Measurements from ENCODE around the gene AGO4.
"Not testable (repeated sequence)": the region's sequence is repeated elsewhere in the genome, so short reads cannot be mapped to it uniquely, and the experiment has no call there.

Gene AGO4

GRCh38 chr1:35807614-35808449 lies at the start of gene AGO4:
Gene AGO4 (plus strand): TSS chr1:35808016. CDS start chr1:35808417, 401 bp downstream.
- DNase-seq (ENCODE audit: low read depth in 2 of 3, low spot score in 2 of 3) = no peak

GRCh38 chr1:35762141-35762540 lies 45.7 kb upstream of the AGO4 start:
- no peak for DNase-seq (ENCODE audit: low read depth in 2 of 3, low spot score in 2 of 3)

- DNase-seq (ENCODE audit: low read depth in 2 of 3, low spot score in 2 of 3) = no peak
Observed at GRCh38 chr1:35763201-35763600, 44.6 kb upstream of the AGO4 start.

GRCh38 chr1:35764283-35764682 lies 43.5 kb upstream of the AGO4 start:
- no peak for DNase-seq (ENCODE audit: low read depth in 2 of 3, low spot score in 2 of 3)

GRCh38 chr1:35768350-35769187 lies 39.2 kb upstream of the AGO4 start:
- no peak for DNase-seq (ENCODE audit: low read depth in 2 of 3, low spot score in 2 of 3)

- peak; percentile 65 to 74 (median 69) for DNase-seq (ENCODE audit: low read depth in 2 of 3, low spot score in 2 of 3)
Observed at GRCh38 chr1:35769188-35769758, 38.5 kb upstream of the AGO4 start.

- no peak for DNase-seq (ENCODE audit: low read depth in 2 of 3, low spot score in 2 of 3)
Observed at GRCh38 chr1:35773711-35774110, 34.1 kb upstream of the AGO4 start.

GRCh38 chr1:35776172-35776571 lies 31.6 kb upstream of the AGO4 start:
- not testable (repeated sequence) for DNase-seq (ENCODE audit: low read depth in 2 of 3, low spot score in 2 of 3)

GRCh38 chr1:35777109-35777508 lies 30.7 kb upstream of the AGO4 start:
- DNase-seq (ENCODE audit: low read depth in 2 of 3, low spot score in 2 of 3) = no peak

DNA sequence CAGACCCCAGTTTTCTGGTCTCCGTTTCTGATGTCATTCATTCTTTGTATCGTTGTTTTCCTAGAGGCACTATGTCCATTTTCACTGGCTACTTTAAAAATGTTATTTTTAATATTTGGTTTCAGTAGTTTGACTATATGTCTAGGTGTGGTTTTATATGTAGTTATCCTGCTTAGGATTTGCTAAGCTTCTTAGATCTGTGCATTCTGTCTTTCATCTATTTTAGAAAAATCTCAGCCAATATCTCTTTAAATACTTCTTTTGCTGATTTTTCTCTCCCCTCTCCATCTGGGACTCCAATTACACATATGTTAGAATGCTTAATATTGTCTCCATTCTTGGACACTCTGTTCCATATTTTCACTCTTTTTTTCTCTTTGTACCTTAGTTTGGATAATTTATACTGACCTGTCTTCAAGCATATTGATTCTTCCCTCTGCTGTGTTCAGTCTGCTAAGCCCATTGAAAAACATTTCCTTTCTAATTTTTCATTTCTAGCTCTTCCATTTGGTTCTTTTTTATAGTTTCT lies 24.7 kb upstream of the AGO4 start:
- DNase-seq (ENCODE audit: low read depth in 2 of 3, low spot score in 2 of 3) = no peak

DNA sequence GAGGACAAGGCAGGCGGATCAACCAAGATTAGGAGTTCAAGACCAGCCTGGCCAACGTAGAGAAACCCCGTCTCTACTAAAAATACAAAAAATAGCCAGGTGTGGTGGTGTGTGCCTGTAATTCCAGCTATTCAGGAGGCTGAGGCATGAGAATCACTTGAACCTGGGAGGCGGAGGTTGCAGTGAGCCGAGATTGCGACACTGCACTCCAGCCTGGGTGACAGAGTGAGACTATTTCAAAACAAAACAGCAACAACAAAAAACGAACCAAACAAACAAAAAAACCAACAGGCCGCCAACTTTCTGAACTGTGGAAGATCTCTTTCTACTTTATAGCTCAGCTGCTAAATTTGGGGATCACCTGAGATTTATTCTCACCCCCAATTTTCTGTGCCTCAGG lies 23.5 kb upstream of the AGO4 start:
- not testable (repeated sequence) for DNase-seq (ENCODE audit: low read depth in 2 of 3, low spot score in 2 of 3)

- no peak for DNase-seq (ENCODE audit: low read depth in 2 of 3, low spot score in 2 of 3)
Observed at GRCh38 chr1:35788139-35788538, 19.7 kb upstream of the AGO4 start.

DNA sequence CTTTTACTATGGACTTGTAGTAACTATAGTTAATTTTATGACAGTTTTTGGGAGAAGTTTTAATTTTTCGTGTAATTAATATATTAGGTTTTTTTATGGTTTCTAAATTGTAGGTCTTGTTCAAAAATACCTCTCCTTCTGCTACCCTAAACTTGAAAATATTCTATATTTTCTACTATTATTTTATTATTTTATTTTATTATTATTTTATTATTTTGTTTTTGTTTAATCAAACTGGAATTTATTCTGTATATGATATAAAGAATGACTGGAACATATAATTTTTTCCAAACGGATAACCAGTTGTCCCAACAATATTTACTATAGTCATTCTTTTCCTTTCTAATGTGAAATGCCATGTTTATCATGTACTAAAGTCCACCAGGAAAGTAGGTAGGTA lies 17.1 kb upstream of the AGO4 start:
- no peak for DNase-seq (ENCODE audit: low read depth in 2 of 3, low spot score in 2 of 3)

DNA sequence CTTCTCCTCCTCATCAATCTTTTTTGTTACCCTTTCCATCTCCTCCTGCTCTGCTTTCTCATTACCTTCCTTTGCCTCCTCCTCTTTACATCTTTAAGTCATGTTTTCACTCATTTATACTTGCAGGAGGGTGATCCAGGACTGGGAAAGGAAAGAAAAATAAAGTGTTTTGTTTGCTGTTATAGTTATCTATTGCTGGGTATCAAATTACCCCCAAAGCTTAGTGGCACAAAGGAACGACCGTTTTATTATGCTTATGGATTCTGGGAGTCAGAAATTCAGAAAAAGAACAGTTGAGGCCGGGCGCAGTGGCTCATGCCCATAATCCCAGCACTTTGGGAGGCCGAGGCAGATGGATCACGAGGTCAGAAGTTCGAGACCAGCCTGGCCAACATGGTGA lies 12.5 kb upstream of the AGO4 start:
- no peak for DNase-seq (ENCODE audit: low read depth in 2 of 3, low spot score in 2 of 3)

DNA sequence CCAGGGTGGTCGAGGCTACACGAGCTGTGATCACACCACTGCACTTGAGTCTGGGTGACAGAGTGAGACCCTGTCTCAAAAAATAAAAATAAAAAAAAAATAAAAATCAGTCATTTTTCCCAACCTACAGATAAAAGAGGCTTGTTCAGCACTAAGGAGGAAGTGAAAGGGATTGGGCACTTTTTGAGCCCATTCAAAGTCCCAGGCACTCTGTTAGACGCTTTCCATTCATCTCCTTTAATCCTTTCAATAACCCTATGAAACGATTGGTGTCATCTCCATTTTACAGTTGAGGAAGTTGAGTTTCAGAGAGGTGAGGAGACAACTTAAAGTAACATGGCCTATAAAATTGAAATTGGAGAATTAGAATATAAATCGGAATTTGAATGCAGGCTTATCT lies 10.4 kb upstream of the AGO4 start:
- no peak for DNase-seq (ENCODE audit: low read depth in 2 of 3, low spot score in 2 of 3)

- DNase-seq (ENCODE audit: low read depth in 2 of 3, low spot score in 2 of 3) = not testable (repeated sequence)
Observed at GRCh38 chr1:35798019-35798418, 9.8 kb upstream of the AGO4 start.

GRCh38 chr1:35800167-35800887 lies 7.5 kb upstream of the AGO4 start:
- DNase-seq (ENCODE audit: low read depth in 2 of 3, low spot score in 2 of 3) = not testable (repeated sequence)

DNA sequence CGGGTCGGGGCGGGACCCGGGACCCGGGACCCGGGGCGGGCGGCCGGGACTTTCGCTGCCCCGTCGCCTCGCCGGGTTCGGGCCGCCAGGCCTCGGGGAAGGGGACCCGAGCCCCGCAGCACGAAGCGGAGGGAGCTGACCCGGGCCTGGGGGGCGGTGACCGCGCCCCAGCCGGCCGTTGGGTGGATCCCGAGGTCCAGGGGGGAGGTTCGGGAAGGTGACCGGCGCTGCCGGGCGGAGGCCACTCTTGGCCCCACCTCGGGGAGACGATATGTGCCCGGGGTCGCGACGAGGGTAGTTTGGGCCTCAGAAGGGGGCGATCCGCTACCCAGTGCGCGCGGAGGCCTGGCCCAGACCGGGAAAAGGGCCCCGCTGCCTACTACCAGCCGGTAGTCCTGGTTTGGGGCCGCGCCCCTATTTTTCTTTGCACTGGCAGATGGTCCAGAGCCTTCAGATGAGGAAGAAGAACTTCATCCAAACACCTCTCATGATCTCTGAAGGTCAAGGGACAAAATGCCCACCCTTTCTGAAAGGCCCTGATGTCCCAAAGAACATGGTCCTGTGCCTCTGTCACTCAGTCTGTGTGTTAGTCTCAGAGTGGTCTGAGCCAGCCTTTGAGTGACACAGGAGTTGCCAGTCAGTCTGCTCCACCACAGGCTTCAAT lies 766 bp downstream of the AGO4 start:
- DNase-seq (ENCODE audit: low read depth in 2 of 3, low spot score in 2 of 3) = peak in 1 of 3 experiments; percentile 10

DNA sequence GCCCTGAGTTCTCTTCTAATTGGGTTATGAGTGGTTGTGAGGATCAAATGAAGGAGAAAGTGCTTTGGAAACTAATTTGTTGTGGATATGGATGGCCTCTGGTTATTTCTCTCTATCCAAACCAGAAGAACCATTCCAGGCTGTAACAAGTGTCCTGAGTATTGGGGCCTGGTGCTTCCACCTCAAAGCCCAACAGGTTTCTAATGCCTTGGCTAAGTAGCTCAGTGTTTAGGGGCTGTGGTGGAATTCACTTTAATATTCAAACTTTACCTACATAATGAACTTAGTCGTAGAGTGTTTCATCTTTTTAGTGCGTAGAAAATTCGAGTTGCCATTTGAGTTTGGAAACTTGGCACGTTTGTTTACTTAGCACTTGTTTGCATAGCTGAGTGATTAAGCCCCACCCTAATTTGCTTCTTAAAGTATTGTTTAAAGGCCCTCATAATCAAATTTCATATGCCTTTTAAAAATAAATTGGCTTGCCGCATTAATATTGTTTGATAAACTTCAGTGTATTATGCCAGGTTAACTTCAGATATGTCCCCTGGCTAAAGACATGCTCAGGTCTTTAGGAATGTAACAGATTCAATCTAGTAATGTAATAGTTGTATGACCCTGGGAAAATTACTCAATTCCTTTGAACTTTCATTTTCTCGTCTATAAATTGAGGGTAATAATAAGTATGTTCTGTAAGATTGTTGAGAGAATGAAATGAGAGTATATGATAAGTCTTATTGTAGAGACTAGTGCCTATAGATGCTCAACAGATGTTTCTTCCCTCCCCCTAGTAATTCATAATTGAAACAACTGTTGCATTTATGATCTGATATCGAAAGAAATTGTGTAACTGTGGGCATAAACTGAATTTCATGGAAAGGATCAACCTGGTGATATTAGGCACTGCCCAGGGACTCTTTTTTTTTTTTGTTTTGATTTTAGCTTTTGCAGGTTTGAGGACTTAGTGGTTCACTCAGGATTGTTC lies 1.6 kb downstream of the AGO4 start:
- no peak for DNase-seq (ENCODE audit: low read depth in 2 of 3, low spot score in 2 of 3)

Data from activated CD8-positive, alpha-beta memory T cell treated with anti-CD3 and anti-CD28 coated beads for 48 hours (primary cell).